GM21515 (cell line): ENCODE results near the gene HS3ST5.

Source experiments
- ATAC-seq: cut with Tn5 transposase; IDR thresholded peaks from one replicate; pipeline ENCODE4 v1.9.1; 2021; ENCODE audit not compliant: unreplicated experiment

HS3ST5 gene

GRCh38 chr6:114342826-114343781 is at the start of gene HS3ST5:
TSS of gene HS3ST5 (minus strand) at chr6:114343023. CDS start at chr6:114062845, 280,178 bp downstream.
- ATAC-seq, result no peak

- ATAC-seq, result no peak
Observed at GRCh38 chr6:114390176-114390575, 47.4 kb upstream of the HS3ST5 start.

DNA sequence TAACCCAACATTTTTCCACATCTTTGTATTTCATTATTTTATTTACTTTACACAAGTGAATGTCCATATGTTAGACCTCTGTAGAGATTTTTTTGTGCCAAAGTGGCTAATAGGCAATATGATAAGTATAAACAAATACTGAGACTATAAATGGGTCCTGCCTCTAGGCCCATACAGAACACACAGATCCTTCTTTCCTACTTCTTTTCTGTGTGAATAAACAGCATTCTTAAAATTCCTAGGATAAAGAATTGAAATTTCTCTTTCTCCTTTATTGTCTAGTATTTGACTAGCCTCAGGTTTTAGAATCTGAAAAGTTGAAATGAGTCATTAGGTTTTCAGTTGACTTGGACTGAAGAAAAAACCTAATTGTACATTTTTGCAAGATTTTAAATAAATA is 46.3 kb upstream of the HS3ST5 start:
- no peak for ATAC-seq

- ATAC-seq, result no peak
Observed at GRCh38 chr6:114382406-114382805, 39.6 kb upstream of the HS3ST5 start.

DNA sequence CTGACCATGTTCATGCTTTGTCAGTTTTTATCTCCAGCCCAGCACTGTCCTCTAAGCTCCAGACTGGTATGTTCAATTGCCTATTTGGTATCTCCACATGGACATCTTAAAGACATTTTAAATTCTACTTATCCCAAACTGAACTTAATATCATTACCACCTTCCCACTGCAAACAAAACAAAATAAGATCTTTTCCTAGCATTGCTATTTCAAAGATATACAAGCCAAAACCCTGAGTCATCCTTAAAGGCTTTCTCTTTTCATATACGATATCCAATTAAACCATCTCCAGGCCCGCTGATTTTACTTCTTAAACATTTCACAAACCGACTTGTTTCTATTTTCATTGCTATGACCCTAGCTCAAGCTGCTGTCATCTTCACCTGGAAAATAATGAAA is 35.1 kb upstream of the HS3ST5 start:
- ATAC-seq, result no peak

DNA sequence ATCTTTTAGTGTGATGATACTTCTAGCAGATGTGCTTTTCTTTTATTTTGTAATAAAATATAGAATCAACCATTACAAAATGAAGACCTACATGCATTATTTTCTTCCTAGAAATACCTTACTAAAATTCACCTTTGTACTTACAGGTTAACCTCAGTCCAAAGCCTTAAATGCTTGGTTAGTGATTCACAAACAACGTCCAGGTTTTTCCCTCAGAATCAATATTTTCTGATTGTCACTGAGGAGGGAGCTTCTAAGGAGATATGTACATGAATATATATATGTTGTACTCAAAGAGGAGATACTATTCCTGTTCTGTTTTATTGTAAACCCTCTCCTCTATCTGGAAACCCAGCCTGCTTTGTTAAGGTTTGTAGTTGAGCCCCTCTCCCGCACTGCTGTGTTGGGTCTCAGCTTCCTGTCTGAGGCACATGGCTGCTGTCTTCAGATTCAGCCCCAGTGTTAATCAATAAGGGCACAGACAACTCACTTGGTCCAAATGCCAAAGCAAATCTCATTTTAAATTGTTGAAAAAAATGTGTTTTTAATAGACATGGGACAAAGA is 33.9 kb upstream of the HS3ST5 start:
- no peak for ATAC-seq

DNA sequence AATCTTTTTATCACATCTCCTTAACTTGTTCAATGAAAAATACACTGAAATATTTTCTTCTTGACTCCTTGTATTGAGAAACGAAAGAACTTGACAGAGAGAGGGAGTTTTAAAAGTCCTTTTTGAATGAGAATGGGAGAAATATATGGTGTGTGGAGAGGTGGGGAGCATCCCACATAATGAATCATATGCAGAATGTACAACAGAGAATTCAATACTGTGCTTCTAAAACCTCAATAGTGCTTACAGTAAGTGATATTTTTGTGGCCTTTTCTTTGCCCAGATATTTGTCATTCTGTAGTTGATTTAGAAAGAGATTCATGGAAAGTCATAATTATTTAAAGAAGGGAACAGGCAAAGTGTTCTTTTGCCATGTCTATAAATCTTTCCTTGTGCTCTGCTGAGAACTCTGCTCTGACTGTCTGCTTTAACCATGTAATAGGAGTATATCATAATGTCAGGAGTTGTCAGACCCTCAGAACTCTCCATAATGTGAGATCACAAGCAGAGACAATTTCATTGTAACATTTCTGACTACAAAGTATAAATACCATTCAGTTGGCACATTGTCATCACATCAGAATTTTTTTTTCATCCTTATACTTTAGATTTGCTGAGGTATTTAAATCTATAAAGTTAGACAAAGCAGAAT is 32.8 kb upstream of the HS3ST5 start:
- ATAC-seq, result no peak

DNA sequence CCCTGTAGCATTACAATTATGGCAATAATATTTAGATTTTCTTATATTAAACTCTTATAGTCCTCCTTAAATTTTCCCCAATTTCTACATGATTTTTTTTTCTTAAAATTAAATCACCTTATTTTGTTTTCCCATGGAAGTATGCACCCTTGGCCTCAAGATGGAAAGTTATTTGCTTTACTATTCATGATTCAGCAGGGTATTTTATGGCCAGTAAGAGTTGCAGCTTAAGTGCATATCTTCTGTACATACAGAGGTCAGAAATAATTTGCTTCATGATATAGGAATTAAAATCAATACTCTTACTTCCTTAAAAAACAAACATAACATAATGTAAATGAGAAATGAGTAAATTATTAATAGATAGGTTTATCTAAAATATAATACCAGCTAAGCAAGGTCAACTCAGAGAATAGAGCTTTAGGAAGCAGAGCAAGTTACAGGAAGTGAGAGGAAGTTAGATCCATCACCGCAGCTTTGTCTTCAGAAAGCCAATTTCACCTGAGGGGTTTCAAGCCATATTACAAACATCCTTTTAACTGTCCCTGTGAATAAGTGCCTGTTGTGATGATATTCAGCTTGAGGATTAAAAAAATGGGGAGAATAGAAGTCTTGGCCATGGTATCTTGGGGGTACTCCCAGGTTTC is 24.6 kb upstream of the HS3ST5 start:
- no peak for ATAC-seq

DNA sequence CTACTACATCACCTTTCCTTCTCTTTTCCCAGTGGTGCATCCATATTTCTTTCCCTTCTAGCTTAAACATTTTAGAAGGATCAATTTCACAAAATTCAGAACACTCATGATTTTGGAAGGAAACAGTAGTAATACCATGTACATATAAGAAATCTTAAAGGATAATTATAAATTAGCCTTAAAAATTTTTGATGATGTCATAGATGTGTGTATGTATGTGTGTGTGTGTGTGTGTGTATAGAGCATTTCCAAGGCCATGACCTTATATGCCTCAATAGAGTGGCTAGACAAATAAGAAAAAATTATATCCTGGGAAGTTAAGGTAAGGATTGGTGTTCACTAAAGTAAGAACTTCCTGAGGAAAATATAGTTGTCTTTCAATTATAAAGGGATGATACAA is 24.1 kb upstream of the HS3ST5 start:
- ATAC-seq, result no peak

- no peak for ATAC-seq
Observed at GRCh38 chr6:114364301-114364700, 21.5 kb upstream of the HS3ST5 start.

- no peak for ATAC-seq
Observed at GRCh38 chr6:114362957-114363356, 20.1 kb upstream of the HS3ST5 start.

DNA sequence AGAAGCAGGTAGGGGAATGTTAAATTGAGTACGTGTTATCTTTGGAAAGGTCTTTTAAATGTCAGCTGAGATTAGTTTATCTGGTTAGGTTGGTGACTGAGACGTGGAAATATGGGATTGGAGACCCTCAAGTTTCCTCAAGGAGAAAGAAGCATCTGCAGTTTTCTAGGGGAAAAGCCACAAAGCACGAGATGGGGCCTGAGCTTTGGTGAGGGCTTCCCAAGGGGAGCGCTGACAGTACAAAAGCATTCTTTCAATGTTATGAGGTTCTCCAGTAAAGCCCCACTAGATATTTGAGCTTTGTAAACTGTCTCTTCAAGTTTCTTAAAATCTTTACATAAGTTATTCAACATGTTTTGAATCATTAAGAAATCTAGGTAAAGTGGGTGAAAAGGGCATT is 19.6 kb upstream of the HS3ST5 start:
- no peak for ATAC-seq

- ATAC-seq, result no peak
Observed at GRCh38 chr6:114361036-114361435, 18.2 kb upstream of the HS3ST5 start.

- ATAC-seq, result no peak
Observed at GRCh38 chr6:114355300-114355699, 12.5 kb upstream of the HS3ST5 start.

- ATAC-seq, result no peak
Observed at GRCh38 chr6:114354482-114354881, 11.7 kb upstream of the HS3ST5 start.

DNA sequence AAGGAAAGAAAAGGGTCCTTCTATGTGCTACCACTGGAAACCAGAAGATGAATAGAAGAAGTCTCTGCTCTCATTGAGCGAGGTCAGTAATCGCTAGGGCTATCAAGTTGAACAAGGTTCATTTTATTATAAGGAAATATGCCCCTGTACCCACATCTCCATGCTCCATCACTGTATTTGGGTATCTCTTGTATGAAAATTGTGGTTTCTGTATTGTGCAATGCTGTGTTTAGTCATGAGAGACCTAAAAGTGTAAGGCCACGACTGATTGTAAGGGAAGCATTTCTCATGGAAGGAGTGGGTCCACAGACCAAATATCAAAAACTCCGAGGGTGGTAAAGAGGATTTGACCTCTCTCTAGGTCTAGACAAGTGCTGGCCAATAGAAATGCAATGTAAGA is 3.6 kb upstream of the HS3ST5 start:
- no peak for ATAC-seq

DNA sequence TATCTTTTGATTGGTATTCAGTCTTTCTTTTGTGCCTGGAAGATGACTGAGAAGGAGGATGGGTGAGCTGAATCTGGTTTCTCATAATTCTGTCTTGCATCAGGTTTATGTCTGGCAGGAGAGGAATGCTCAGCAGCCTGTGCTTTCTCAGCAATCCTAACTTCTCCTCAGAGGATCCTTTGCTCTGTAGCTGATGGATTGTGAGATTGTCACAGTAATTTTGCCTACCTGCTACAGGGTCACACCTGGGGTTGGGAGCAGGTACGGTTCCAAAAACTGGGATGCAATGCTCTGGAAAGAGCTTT is 2.1 kb upstream of the HS3ST5 start:
- no peak for ATAC-seq

GRCh38 chr6:114344246-114344970 is 1.6 kb upstream of the HS3ST5 start:
- no peak for ATAC-seq

DNA sequence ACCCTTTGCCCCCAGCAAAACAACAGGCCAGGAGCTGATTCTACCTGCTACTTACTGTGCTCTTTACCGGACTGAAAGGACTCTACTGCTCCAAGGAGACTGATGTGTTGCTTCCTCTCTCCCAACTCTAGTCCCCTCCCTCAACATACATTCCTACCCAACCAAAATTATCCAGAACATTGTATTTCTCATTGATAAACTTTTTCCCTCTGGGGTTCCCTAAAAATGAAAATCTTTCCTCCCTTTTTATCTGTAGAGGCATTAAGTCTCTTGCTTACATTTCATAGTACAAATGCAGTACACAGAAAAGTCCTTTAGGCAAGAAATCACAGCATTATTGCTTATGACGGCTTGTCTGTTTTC is 940 bp upstream of the HS3ST5 start:
- ATAC-seq, result no peak

- no peak for ATAC-seq
Observed at GRCh38 chr6:114342086-114342825, 567 bp downstream of the HS3ST5 start.
